ENCODE results near the gene SPOPL.
A peak's percentile ranks its signal among the peaks of the same experiment; 100 is the strongest.

The SPOPL gene

GRCh38 chr2:138510319-138510718 lies 8.7 kb downstream of the SPOPL start:
- H3K9me3 ChIP-seq (ENCODE audit: control insufficient read depth, insufficient read depth, low read depth, low read length): no peaks in the 10 kb centered on the region
- CTCF ChIA-PET: no interaction called here
- TF ChIP-seq PRDM10 (tag by site-specific recombination; IDR thresholded peaks at IDR 0.05) (peak; percentile 52), MEIS1 (CRISPR knock-in tag; IDR thresholded peaks at IDR 0.05; ENCODE audit: borderline replicate concordance) (no peak)
- H3K36me3 ChIP-seq (ENCODE audit: control insufficient read depth in 2 of 2, insufficient read depth in 1 of 2, low read length in 2 of 2): no peaks in the 10 kb centered on the region; a peak in 1 of 3 replicates
- H3K27ac ChIP-seq (ENCODE audit: extremely low read depth, low read depth, low read length): no peak overlapping the region
- POLR2A ChIA-PET: no interaction called here
- H3K4me3 ChIP-seq (ENCODE audit: low read depth, low read length): no peak overlapping the region
- H3K4me1 ChIP-seq (ENCODE audit: control insufficient read depth, insufficient read depth, low read length): peaks cover 18% of the 10 kb centered on the region

- TF ChIP-seq ZNF664 (tag by site-specific recombination; IDR thresholded peaks at IDR 0.05): no peak
- TF ChIP-seq ZNF529 (tag by site-specific recombination; IDR thresholded peaks at IDR 0.05; ENCODE audit: insufficient replicate concordance): no peak
- TF ChIP-seq PRDM6 (tag by site-specific recombination; IDR thresholded peaks at IDR 0.05): no peak
- no peak for TF ChIP-seq ZNF521 (tag by site-specific recombination; IDR thresholded peaks at IDR 0.05)
- TF ChIP-seq ZNF660 (tag by site-specific recombination; IDR thresholded peaks at IDR 0.05): no peak
- TF ChIP-seq KLF1 (tag by site-specific recombination; IDR thresholded peaks at IDR 0.05): no peak
- TF ChIP-seq ZNF555 (tag by site-specific recombination; conservative IDR thresholded peaks at IDR 0.05): no peak
- TF ChIP-seq SALL2 (tag by site-specific recombination; IDR thresholded peaks at IDR 0.05; ENCODE audit: borderline replicate concordance): no peak
- no peak for TF ChIP-seq ZNF404 (tag by site-specific recombination; IDR thresholded peaks at IDR 0.05)
- TF ChIP-seq ZBTB20 (tag by site-specific recombination; IDR thresholded peaks at IDR 0.05): no peak
- no peak for TF ChIP-seq ZBTB8A (tag by site-specific recombination; IDR thresholded peaks at IDR 0.05)
- no peak for TF ChIP-seq ZSCAN23 (tag by site-specific recombination; IDR thresholded peaks at IDR 0.05)
- TF ChIP-seq ZNF354C (tag by site-specific recombination; IDR thresholded peaks at IDR 0.05; ENCODE audit: borderline replicate concordance, low read depth): no peak
- no peak for TF ChIP-seq IKZF3 (tag by site-specific recombination; IDR thresholded peaks at IDR 0.05)
- no peak for TF ChIP-seq ZNF280D (tag by site-specific recombination; IDR thresholded peaks at IDR 0.05)
- no peak for TF ChIP-seq ZNF704 (tag by site-specific recombination; IDR thresholded peaks at IDR 0.05)
- Histone ChIP-seq H3K27ac (ENCODE audit: extremely low read depth, low read depth, low read length) (no peak overlapping the region), H3K9me3 (ENCODE audit: control insufficient read depth, insufficient read depth, low read depth, low read length) (no peaks in the 10 kb centered on the region), H3K4me3 (ENCODE audit: low read depth, low read length) (no peak overlapping the region), H3K36me3 (ENCODE audit: control insufficient read depth in 2 of 2, insufficient read depth in 1 of 2, low read length in 2 of 2) (no peaks in the 10 kb centered on the region), H3K4me1 (ENCODE audit: control insufficient read depth, insufficient read depth, low read length) (peaks cover 12% of the 10 kb centered on the region)
- POLR2A ChIA-PET: no interaction called here
- CTCF ChIA-PET: no interaction called here
These were observed 11.1 kb downstream of the SPOPL start for GRCh38 chr2:138512672-138513071.
